Endothelial cell of umbilical vein (primary cell): ENCODE results near the gene ZNF783. TPM values are rescaled to one million over a fixed set of nuclear protein-coding genes. Genes with fewer than 3 reads are reported as not detected.

Source experiments
- BruUV-seq: library from RNA; stranded (reverse); fragments of 400-500 nt; replicated peaks from 2 replicates; lab custom pipeline; 2021; lab: Mats Ljungman, UMichigan
- CTCF ChIA-PET: fragments of 300-600, 350-600 bp; sonication (Branson Sonifier 250); formaldehyde crosslinking; loops from one replicate; lab custom pipeline; 2021; ENCODE audit warnings: antibody characterized with exemption, inconsistent platforms; lab: Charles Lee
- POLR2A ChIA-PET: fragments of 300-600, 350-600 bp; sonication (Branson Sonifier 250); formaldehyde crosslinking; loops from one replicate; lab custom pipeline; 2021; ENCODE audit warnings: antibody characterized with exemption, inconsistent platforms; lab: Charles Lee
- DNase-seq: peaks from one replicate; pipeline ENCODE4 v3.0.0-alpha.2; 2011; ENCODE audit warnings: low read depth, low spot score
- FAIRE-seq: peaks from 2 replicates; lab custom pipeline; 2011; peaks lifted over from hg19 to GRCh38; lab: Jason Lieb, UNC
- H2AFZ ChIP-seq: 2 replicates; pipeline ENCODE4 v1.6.0; 2012; ENCODE audit warnings: low read depth, low read length, control low read depth, inconsistent platforms
- H3K27ac ChIP-seq: 2 replicates; pipeline ENCODE4 v1.5.1; 2011; ENCODE audit warnings: low read depth, mild to moderate bottlenecking, control low read depth, low read length, moderate library complexity; ENCODE audit not compliant: insufficient read depth
- H3K27me3 ChIP-seq, 2 experiments: 2 replicates each; pipeline versions ENCODE4 v1.6.0 to v1.6.1; 2011; ENCODE audit warnings: low read length in 2 of 2, mixed read lengths in 1 of 2; ENCODE audit not compliant: control insufficient read depth in 2 of 2, insufficient read depth in 2 of 2
- H3K36me3 ChIP-seq, 2 experiments: 2 replicates in 1 of 2; 3 replicates in 1 of 2; pipeline ENCODE4 v1.5.1; 2011; ENCODE audit warnings: low read length in 2 of 2, mild to moderate bottlenecking in 1 of 2, moderate library complexity in 1 of 2; ENCODE audit not compliant: control insufficient read depth in 2 of 2, insufficient read depth in 2 of 2; ENCODE audit errors: extremely low read depth in 1 of 2
- H3K4me1 ChIP-seq: 3 replicates; pipeline ENCODE4 v1.5.1; 2011; ENCODE audit warnings: mild to moderate bottlenecking, low read length; ENCODE audit not compliant: control insufficient read depth, insufficient read depth; ENCODE audit errors: extremely low read depth
- H3K4me2 ChIP-seq: 2 replicates; pipeline ENCODE4 v1.6.1; 2011; ENCODE audit warnings: low read length, control low read depth, mixed read lengths; ENCODE audit not compliant: insufficient read depth
- H3K4me3 ChIP-seq, 3 experiments: fragments of 200-600 bp in 1 of 3; sonication (generic), shearing (Covaris generic) in 1 of 3; replicated peaks in 1 of 3; 2 replicates each; pipeline ENCODE4 v1.5.1; 2011 to 2016; ENCODE audit warnings: control low read depth in 3 of 3, low read length in 3 of 3, mild to moderate bottlenecking in 2 of 3, inconsistent platforms in 1 of 3, low read depth in 1 of 3, moderate library complexity in 1 of 3; ENCODE audit not compliant: insufficient read depth in 1 of 3
- H3K79me2 ChIP-seq: 2 replicates; pipeline ENCODE4 v1.6.0; 2012; ENCODE audit warnings: low read length, inconsistent platforms; ENCODE audit not compliant: control insufficient read depth, insufficient read depth
- H3K9ac ChIP-seq: replicated peaks from 2 replicates; pipeline ENCODE3; 2011; ENCODE audit warnings: low read length, control low read depth; ENCODE audit not compliant: insufficient read depth; ENCODE audit errors: extremely low read depth
- H3K9me1 ChIP-seq: replicated peaks from 3 replicates; pipeline ENCODE4 v1.6.0; 2011; ENCODE audit warnings: mild to moderate bottlenecking, low read length; ENCODE audit not compliant: control insufficient read depth, insufficient read depth; ENCODE audit errors: extremely low read depth
- H3K9me3 ChIP-seq: replicated peaks from 2 replicates; pipeline ENCODE4 v1.5.1; 2012; ENCODE audit warnings: low read length, inconsistent platforms; ENCODE audit not compliant: control insufficient read depth, insufficient read depth
- H4K20me1 ChIP-seq: replicated peaks from 2 replicates; pipeline ENCODE3; 2011; ENCODE audit warnings: mild to moderate bottlenecking, low read length; ENCODE audit not compliant: control insufficient read depth, insufficient read depth; ENCODE audit errors: extremely low read depth
- EZH2 ChIP-seq: IDR thresholded peaks from 2 replicates; pipeline ENCODE4 v1.6.1; 2012; ENCODE audit warnings: borderline replicate concordance, low read depth, mild to moderate bottlenecking, moderate library complexity, low read length, inconsistent platforms; ENCODE audit not compliant: severe bottlenecking
- FOS ChIP-seq: IDR thresholded peaks from 2 replicates; pipeline ENCODE4 v1.6.1; 2011; ENCODE audit warnings: mild to moderate bottlenecking, low read length, moderate library complexity, borderline replicate concordance; ENCODE audit not compliant: insufficient read depth
- GATA2 ChIP-seq: IDR thresholded peaks from 2 replicates; pipeline ENCODE4 v1.7.0; 2011; ENCODE audit warnings: low read depth, mild to moderate bottlenecking, moderate library complexity, mixed read lengths, low read length; ENCODE audit not compliant: insufficient read length, insufficient read depth
- JUN ChIP-seq: IDR thresholded peaks from 2 replicates; pipeline ENCODE4 v1.6.1; 2011; ENCODE audit warnings: borderline replicate concordance, low read depth; ENCODE audit not compliant: insufficient read length, insufficient read depth
- MYC ChIP-seq: IDR thresholded peaks from one replicate; pipeline ENCODE4 v1.6.1; 2011; ENCODE audit warnings: mild to moderate bottlenecking, low read depth, low read length
- POLR2A ChIP-seq: IDR thresholded peaks from 2 replicates; pipeline ENCODE4 v1.6.1; 2012; ENCODE audit warnings: low read depth, mild to moderate bottlenecking, control low read depth, low read length
- POLR2AphosphoS5 ChIP-seq: IDR thresholded peaks from 2 replicates; pipeline ENCODE4 v1.6.1; 2012; ENCODE audit warnings: low read depth, mild to moderate bottlenecking, control low read depth, low read length, moderate library complexity; ENCODE audit not compliant: insufficient read depth
- dilution Hi-C: fragments of 300-500 bp; cut with MboI; formaldehyde crosslinking; loops from one replicate; pipeline ENCODE4 v1.15.0; 2019; ENCODE audit warnings: low sequenced_read_pairs; ENCODE audit not compliant: extremely low pct_ligation_motif_present
- intact Hi-C: fragments of 100-400 bp; cut with micrococcal nuclease; formaldehyde crosslinking; loops from one replicate; pipeline ENCODE4 v1.10.0; 2022
- polyA plus RNA-seq, 4 experiments: library from polyadenylated mRNA; depleted of rRNA in 3 of 4; stranded (reverse) in 3 of 4; unstranded in 1 of 4; fragments of >200 nt; gene quantifications; 2 replicates each; pipeline versions ENCODE4 v1.2.1 to v1.2.3, GENCODE V29; 2011 to 2012; ENCODE audit warnings: missing spikeins in 1 of 4
- total RNA-seq: library from RNA; stranded (reverse); gene quantifications from 2 replicates; pipeline ENCODE4 v1.2.3, GENCODE V29; 2021
- TF ChIP-seq, protein P1 (sequence below), 2 donors: IDR thresholded peaks; 1 replicate in 1 of 2; 2 replicates in 1 of 2; pipeline ENCODE4 v1.5.1; 2011; ENCODE audit warnings: low read length in 2 of 2, mild to moderate bottlenecking in 2 of 2, moderate library complexity in 2 of 2, control low read depth in 1 of 2, inconsistent platforms in 1 of 2, low read depth in 1 of 2; ENCODE audit not compliant: insufficient read depth in 1 of 2; ENCODE audit errors: extremely low read depth in 1 of 2
- TF ChIP-seq, protein P2 (sequence below): IDR thresholded peaks from 2 replicates; pipeline ENCODE4 v1.6.1; 2011; ENCODE audit not compliant: insufficient read depth, insufficient read length

The ZNF783 gene
- total and polyA plus RNA-seq, 2 donors (not counting 3 experiments of a cell fraction or from before 2014, with no cell fraction given), result 7.3 to 9.8 TPM

DNA sequence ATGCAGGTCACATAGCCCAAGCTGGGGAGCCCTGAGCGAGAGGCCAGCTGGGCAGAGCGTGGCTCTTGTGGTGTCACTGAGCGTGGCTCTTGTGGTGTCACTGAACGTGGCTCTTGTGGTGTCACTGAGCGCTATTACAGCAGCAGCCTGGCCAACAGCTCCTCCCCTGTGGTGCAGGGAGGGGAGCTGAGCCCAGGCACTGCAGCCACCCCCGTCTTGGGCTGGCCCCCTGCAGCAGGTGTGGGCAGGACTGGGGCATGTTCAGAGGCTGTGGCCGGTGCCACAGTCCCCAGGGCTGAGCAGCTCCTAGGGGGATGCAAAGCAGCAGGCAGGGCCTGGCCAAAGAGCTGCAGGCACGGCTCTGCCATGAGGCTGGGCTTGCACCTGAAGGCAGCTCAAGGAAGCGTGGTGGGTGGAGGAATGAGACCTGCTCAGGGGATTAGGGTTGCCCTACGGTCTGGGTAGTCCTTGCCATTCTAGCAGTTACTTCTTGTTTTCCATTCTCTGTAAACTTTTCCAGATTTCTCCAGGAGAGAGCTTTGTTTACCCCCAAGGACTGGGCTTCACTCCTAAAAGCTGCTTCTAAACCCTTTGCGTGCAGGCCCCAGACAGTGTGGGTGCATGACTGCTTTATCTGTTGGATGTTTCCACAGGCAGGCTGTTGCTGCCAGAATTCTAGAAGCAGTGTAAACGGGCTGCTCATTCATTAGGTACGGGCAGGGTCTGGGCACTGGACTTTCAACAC is 29.2 kb downstream of the ZNF783 start:
- no peak overlapping the region for H3K9ac ChIP-seq
- no peaks in the 10 kb centered on the region for H3K9me1 ChIP-seq
- no peaks in the 10 kb centered on the region for H3K79me2 ChIP-seq
- TF ChIP-seq, protein P1, sequence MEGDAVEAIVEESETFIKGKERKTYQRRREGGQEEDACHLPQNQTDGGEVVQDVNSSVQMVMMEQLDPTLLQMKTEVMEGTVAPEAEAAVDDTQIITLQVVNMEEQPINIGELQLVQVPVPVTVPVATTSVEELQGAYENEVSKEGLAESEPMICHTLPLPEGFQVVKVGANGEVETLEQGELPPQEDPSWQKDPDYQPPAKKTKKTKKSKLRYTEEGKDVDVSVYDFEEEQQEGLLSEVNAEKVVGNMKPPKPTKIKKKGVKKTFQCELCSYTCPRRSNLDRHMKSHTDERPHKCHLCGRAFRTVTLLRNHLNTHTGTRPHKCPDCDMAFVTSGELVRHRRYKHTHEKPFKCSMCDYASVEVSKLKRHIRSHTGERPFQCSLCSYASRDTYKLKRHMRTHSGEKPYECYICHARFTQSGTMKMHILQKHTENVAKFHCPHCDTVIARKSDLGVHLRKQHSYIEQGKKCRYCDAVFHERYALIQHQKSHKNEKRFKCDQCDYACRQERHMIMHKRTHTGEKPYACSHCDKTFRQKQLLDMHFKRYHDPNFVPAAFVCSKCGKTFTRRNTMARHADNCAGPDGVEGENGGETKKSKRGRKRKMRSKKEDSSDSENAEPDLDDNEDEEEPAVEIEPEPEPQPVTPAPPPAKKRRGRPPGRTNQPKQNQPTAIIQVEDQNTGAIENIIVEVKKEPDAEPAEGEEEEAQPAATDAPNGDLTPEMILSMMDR (IDR thresholded peaks at IDR 0.05; ENCODE audit: extremely low read depth in 1 of 2, insufficient read depth in 1 of 2, low read depth in 1 of 2, low read length in 2 of 2), result no peak
- TF ChIP-seq MYC (no peak), EZH2 (no peak), JUN (no peak), GATA2 (no peak), POLR2A (no peak), FOS (no peak), POLR2AphosphoS5 (no peak)
- TF ChIP-seq, protein P2, sequence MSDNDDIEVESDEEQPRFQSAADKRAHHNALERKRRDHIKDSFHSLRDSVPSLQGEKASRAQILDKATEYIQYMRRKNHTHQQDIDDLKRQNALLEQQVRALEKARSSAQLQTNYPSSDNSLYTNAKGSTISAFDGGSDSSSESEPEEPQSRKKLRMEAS, result no peak
- no peak overlapping the region for H3K4me2 ChIP-seq
- no peak for FAIRE-seq
- DNase-seq, result no peak
- no peak overlapping the region for H3K27ac ChIP-seq
- no peaks in the 10 kb centered on the region for H4K20me1 ChIP-seq
- POLR2A ChIA-PET, result no interaction called here
- dilution Hi-C loops, result no loop called here
- CTCF ChIA-PET, result interaction anchor here (0.7 to 1.3 kb wide), 2 partner anchors 19 to 29 kb away, joined by 3 to 4 read pairs; partner anchors contain the start of gene ZNF783
- H3K27me3 ChIP-seq, result no peaks in the 10 kb centered on the region
- H3K4me3 ChIP-seq, result no peak overlapping the region
- no peaks in the 10 kb centered on the region for H3K9me3 ChIP-seq
- H3K4me1 ChIP-seq, result no peaks in the 10 kb centered on the region
- no TSS peak for BruUV-seq
- H2AFZ ChIP-seq, result no peak overlapping the region
- H3K36me3 ChIP-seq, result peaks cover 0 to 3% of the 10 kb centered on the region in 2 experiments
- intact Hi-C loops, result no loop called here
